ENCODE results near the gene CTNND2.

Gene CTNND2

DNA sequence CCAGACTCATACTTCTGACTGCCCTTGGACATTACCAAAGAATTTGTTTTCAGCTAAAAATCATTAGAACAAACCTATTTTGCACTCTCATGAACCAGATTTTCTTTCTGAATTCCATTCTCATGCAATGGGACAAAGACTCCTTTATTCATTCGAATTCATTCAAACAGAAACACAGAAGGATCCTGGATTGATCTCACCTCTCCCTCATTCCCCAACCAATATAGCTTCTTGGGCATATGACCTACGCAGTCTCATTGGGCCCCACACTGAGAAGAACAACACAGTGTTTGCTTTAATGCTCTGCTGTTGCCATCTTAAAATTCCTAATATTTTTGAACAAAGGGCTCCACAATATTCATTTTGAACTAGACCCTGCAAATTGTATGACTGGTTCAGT, 392.4 kb downstream of the CTNND2 start:
- DNase-seq, result no peak

DNA sequence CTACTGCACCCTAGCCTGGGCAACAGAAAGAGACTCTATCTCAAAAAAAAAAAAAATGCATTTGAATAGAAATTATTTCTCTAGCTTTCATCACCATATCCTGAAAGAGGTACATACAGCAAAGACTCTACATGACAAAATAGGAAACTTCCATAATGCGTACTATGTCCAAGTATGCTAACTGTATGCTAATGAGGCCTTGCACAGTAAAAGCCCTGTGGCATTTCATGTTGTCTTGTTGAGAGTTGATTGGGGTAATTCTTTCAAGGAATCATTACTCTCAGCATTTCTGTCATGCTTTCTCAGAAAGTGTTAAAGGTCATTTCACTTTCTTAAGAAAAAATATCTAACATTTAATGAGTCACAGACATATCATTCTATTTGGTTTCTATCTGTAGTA, 393.4 kb downstream of the CTNND2 start:
- DNase-seq, result no peak

DNA sequence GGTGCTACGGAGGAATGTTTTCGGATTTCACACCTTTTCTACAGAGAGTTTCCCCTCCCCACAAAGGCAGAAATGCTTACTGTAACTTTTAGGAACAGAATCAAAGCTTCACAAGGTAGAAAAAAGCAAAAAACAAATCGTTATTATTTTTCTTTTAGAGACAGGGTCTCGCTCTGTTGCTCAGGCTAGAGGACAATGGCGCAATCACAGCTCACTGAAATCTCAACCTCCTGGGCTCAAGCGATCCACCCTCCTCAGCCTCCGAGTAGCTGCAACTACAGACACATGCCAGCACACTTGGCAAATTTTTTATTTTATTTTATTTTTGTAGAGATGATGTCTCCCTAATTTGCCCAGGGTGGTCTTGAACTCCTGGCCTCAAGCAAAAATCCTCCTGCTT, 394.5 kb downstream of the CTNND2 start:
- no peak for DNase-seq

DNA sequence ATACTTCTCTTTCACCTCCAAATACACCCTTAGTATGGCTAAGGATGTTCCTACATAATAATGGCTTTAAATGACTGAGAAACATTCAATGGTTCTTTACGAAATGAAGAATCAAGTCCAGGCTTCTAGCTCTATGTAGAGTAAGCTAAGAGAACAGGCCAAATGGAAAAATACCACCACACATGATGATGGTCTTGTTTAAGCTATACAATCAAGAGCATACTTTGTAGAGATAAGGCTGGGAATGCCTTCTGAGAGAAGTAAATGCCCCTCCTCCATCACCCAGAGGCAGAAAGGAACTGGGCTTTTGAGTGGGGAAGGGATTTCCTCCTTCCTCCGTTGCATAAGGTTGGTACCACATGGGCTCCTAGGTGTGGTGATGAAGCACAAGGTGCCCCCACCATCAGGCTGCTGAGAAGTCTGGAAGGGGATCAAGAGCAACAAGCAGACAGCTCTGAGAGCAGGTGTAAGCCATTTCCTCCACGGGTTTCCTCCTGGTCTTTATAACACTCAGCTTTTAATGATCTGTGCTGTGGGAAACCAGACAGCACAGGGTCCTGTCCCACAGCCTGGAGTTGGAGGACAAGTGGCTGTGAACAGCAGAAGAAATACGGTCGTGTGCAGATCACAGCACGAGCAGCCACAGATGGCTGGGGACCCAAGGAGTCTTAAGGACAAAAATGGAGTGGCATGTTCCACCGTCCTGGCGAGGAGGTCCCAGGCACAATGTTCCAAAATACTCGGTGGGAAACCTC, 396.9 kb downstream of the CTNND2 start:
- no peak for DNase-seq

DNA sequence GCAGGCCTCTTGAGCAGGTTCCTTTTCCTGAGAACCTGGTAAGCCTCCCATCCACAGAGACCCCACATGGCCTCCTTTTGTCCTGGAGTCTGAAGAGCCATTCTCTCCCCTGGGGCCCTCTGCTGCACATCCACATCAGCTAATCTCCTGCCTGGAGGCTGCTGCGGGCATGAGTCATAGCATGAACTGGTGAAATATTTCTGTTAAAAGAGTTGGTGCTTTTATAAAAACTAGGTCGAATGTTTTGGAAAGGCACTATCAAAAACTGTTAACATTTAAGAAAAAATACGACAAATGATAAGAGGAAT, 399.4 kb downstream of the CTNND2 start:
- no peak for DNase-seq

DNA sequence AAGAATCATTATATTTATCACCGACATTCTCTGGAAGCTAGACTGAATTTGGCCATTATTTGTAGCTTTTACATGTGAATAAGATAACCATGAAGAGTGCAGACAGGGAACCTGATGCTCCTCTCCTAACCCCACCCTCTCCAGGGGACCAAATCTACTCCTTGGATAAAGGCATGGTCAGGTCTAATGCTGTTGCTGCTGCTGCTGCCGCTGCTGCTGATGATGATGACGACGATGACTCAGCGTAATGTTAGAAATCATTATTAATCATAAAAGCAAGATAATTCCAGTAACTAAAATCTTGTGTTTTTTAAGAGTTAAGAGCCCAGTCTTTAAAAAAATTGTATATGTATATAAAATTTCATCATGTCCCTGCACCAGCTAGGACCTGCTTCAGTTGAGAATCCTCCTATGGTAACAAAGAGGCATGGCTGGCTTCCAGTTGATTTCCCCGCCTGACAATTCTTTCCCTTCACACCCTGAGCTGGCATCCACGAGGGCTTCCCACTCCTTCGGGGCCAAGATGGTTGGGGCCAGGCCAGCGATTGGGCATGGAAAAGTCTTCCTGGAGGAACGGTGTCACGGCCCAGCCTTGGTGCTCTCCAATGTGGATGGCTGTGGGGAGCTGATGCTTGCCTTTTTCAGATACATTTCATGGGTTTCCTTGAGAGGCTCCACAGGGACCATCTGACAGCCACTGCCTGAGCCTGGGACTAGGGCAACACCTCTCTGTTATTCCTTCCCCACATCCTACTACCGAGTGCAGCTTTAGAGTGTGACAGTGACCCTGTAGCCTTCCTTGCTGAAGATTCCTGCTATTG, 400.0 kb downstream of the CTNND2 start:
- DNase-seq, result no peak

DNA sequence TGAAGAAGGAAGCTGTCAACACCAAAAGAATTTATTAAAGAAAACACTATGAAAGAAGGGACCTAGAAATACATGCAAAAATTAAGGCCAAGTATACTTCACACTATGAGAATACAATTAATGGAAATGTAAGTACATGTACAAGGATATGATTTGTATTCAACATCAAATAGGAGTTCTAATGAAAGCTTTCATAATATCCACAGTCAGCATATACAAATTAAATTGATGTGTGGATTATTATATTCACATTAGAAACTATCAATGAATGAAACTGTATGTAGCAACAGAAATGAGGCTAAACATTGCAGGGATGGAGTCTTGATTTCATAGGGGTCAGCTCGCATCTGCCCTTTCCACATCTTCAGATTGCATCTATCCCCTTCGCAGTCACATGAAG, 401.5 kb downstream of the CTNND2 start:
- DNase-seq, result no peak

DNA sequence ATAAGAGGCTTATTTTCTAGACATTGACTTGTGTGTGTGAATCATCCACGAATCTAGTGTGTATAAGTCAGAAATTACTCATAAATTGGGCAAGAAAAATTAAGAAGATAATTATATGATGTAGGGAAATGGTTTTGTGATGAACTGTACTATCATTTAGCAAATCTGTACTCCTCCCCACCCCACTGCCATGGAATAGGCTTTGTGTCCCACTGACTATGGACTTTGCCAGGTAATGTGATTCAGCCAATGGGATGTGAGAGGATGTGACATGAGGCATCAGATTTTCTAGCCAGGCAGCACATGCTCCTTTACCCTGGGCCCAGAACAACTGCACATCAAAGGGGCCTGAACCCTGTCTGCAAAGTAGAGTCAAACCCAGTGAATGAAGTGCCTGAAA, 406.6 kb downstream of the CTNND2 start:
- DNase-seq, result no peak

DNA sequence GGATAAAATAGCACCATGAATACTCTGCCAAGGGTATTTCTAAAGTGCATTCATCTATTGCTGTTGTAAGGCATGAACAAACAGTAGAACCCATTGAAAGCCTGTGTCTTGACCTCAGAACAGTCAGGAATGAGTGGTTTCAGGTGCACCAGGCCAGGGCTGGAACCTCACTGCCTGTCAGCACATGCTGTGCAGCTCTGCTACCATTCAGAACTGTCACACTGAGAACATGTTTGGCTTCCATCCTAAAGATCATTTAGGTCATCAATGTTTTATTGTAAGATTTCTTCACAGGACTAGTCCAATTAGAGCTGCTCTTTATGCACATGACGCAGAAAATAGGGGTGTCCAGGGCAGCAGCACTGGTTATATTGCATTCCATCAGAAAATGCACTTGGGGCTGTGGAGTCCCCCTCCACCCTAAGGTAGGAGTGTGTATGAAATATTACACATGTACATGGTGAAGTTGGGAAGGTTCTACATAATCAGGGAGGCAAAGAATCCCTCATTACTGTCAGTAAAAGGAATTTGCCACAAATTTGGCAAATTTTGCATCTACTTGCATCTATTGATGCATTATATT, 408.0 kb downstream of the CTNND2 start:
- no peak for DNase-seq

DNA sequence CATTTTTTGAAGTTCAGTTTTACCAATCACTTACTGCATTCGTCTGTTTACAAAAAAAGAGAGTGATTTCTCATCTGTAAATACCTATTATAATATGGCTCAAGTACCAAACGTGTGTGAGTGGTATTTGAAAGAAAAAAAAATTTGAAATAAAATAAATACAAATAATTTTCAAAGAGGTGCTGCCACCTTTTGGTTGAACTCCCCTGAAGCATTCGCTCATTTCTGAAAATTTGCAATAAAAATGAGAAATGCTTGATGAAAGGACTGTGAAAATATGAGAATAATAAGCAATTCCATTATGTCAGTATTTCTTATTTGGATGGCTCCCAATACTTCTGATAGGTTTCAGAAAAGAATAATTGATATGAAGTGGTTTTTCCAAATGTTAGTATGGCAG, 409.9 kb downstream of the CTNND2 start:
- peak in 1 of 2 experiments; percentile 11 for DNase-seq

DNA sequence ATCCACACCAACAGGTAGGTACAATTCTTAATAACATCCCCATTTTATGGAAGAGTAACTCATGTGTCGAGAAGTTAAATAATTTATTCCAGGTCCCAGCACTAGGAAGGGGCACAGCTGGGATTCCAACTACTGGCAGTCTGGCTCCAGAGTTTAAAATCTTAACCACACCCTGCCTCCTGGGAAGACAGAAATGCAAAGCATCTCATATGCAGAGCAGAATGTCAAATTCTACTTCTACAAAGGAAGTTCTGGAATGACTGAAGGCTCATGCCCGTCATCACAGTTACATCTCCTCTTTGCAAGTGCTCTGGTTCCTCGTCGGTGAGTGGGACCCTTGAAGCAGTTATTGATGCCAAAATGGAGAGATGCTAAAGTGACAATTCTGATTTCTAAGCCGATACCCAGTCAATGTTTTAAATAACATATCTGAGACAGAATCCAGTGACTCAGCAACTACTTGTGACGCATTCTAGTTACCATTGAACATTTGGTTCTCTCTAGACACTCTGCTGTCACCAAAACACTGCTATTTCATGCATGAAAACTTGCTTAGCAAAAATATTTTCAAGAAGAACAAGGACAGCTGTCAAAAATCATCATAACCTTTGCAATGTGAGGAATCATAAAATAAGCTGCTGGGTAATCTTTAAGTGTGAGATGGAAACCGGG, 412.7 kb downstream of the CTNND2 start:
- DNase-seq, result peak in 1 of 2 experiments; percentile 26

DNA sequence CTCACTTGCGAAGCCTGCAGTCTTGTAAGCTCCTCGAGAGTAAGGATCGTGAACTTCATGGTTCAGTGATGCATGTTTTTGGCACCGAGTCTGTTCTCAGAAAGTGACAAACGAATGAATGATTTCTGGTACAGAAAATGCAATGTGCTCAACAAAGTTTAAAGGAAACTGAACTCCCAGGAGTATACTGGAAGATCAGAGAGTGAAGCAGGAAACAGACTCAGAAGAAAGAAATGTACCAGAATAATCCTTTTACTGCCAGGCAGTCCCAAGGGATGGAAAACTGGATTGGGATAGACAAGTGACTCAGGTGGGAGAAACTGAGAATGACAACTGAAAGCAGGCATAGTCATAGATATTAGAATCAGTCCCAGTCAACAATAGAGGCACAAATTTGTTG, 420.6 kb downstream of the CTNND2 start:
- DNase-seq, result no peak

DNA sequence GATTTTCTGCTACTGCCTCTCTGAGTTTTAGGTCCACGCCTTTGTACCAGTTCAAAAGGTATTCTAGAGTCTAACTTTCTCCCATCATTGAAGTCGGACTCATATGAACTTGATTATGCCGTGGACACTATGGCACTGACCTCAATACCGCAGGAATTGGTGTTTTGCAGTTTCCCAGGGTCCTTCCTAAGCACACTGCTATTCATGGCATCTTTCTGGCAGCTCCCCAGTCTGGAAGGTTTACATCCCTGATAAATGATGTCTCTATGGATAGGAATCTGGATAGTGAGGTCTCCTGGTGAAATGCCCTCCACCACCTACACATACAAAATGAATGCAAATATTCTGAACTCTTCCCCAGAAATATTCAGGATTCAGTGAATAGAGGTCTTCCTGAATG, 422.2 kb downstream of the CTNND2 start:
- no peak for DNase-seq

DNA sequence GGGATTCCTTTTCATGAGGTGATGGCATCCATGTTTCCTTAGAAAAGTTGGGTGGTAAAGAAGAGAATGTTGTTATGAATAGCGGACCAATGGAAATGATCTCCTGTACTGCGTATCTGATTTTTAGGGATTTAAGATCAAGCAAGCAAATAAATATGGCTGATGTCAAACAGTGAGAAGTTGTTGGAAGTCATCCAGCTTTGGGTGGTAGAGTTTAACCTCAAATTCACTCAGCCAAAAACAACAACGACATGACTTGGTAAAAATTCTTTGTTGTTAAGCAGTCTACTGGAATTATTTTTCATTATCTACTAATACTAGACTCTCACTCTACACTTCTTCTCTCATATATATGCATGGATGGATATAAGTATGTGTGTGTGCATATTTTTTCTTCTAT, 426.5 kb downstream of the CTNND2 start:
- no peak for DNase-seq

DNA sequence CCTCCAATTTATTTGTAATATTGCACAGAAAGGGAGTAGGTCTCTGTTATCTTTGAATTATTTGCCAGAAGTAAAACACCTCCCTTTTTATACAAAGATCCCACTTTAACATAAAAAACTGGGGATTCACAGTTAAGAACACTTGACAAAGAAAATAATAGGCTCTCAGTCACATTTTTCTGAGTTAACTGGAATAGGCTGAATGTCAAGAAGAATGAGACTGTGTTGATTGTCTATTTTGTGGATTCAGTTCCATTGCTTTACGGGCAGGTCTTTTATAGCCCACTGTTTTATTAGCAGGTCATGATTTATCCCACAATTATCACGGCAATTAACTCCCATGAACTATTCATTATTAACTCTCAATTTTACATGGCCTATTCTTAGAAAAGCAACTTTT, 427.4 kb downstream of the CTNND2 start:
- no peak for DNase-seq

DNA sequence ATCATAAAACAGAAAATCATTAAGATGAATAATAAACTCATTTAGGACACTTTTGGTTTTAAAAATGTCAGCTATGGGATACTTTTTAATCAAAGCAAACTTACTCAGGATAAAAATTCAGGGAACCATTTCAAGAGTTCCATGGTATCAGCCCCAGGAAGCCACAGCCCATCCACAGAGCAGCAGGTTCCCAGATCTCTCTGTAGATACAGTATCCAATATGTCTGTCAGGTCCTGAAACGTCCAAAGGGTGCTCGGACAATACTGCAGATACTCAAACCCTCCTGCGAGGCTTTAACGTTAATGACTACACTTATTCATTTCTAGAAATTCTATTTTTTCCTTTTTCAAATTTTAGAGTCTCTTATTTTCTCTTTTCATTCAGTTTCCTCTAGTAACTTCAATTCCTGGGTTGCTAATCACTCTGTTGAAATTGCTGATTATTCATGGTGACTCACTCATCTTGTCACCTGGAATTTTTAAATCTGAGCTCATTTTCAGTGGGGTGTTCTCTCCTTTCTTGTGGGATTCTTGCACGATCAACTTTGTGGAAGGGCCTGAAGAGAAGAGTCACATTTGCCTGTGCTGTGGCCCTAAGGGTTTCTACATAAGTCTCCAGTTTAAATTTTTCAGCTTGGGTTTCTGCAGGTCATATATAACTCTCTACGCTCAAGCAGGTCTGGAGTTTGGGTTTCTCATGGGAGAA, 435.8 kb downstream of the CTNND2 start:
- no peak for DNase-seq

DNA sequence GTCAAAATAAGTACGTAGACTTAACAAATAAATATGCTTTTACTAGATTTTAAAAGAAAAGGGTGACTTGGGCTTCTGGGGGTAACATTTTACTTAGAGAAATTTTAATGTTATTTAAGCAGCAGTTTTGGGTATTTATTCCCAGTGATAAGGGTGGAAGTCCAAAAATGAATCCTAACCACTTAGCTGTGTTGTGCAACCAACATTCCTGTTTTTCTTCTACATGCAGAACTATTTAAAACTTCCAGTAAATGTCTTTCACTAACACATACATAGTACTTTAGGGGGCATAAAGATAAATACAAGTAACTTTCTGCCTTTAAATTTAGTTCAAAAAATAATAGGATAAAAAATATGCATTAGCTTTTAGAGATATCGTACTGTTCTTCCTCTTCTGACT, 436.7 kb downstream of the CTNND2 start:
- DNase-seq, result no peak

DNA sequence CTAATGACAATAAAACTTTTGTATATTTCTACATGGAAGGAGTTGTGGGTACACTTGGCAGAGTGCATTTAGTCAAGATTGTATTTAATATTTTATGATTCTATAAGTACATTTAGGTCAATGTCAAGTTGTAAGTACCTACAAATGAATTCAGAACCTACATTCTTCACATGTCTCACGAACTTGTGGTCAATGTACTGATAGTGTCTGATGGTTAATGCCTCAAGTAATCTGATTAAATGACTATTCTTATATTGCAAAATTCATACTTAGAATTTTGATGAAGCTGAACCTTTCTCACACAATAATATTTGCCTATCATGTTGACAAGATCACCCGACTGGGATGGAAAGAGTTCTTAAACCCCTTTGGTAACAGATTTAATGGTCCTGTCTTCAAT, 444.5 kb downstream of the CTNND2 start:
- no peak for DNase-seq

DNA sequence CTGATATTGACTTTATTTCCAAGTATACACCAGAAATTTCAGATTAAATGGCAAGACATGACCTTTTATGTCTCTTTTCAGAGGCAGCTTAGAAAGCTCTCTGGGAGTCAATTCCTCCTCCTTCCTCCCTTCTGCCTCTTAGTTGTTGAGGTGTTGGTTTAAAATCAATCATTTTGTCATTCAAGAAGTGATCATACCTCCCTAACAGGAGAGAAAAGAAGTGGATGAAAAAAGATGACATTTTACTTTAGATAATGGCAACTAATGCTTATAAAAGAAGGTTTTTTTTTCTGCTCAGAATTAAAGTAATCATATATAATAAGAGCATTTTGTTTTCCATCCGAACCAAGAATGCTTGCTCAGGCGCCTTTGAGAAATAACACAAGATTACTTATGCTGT, 448.7 kb downstream of the CTNND2 start:
- no peak for DNase-seq

DNA sequence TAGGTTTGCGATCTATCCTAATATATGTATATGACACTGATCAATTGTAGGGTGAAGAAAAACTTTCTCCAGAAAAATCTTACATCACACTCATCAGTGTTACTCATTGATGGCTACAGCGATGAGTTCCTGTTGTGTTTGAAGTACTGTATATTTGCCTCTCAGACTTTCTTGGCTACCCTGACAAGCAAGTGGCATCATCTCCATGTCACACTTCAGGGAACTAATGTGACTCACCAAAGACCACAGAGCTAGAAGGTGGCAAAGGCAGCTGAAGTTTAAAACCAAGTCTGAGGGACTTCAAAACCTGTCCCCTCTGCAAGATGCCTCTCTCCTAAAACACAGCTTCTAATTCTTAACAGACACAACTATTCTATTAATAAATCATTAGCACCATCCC, 451.4 kb downstream of the CTNND2 start:
- no peak for DNase-seq

DNA sequence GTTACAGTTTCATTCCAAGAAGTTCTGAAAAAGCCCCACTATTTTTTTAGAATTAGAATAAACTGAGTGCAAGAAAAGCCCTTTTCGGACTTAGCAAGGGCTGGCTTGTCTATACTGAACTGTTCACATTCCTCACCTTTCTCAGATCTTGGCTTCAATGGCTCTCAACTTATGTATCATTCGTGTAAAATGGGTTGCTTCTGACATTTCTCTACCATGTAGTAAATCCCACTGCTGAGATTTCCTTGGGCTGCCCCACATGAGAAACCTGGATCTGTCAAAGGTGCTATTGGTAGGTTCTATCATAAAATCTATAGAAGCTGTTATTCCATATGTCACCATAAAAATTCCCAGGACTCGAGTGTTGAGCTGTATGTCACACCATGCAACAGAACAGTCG, 454.3 kb downstream of the CTNND2 start:
- no peak for DNase-seq

DNA sequence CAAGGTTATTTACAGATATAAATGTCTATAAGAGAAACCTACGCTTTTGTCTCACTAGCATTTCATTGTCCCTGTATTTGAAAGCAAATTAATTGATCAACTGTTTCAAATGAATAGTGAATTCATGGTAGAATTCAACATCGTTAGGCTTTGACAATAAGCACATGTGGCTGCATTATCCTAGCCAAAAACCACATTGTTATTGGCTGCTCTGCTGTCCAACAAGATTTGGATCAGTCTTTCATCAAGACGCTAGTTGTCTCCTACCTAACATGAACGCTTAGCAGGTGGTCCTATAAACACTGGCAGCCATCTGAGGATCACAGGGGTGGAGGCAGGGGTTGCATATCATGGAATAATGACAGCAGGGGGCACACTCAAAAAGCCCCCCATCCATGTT, 455.0 kb downstream of the CTNND2 start:
- no peak for DNase-seq

DNA sequence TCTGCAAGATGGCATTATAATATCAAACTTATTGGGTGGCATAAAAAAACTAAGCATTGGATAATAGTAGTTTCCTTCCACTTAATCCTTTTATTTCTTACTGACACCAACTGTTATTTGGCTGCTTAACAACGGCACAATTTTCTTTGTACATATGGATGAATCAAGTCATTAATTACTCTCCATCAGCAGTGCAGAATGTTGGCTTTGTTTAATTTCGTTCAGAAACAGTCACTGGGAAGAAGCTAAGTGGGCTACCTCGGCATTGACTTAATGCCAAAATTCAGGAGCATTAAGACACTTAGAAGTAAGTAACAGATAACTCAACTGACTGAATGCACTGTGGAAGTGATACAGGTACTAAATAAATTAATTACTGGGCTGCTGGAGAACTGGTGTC, 460.4 kb downstream of the CTNND2 start:
- DNase-seq, result no peak
